Activated naive CD8-positive, alpha-beta T cell (primary cell): Measurements from ENCODE around the gene ALDH5A1.

Experiments
- H3K27ac Mint-ChIP-seq: one replicate; pipeline ENCODE4 v1.8.0; 2021; ENCODE audit warnings: mixed read lengths
- H3K27me3 Mint-ChIP-seq: one replicate; pipeline ENCODE4 v1.8.0; 2021; ENCODE audit warnings: mixed read lengths
- H3K36me3 Mint-ChIP-seq: one replicate; pipeline ENCODE4 v1.8.0; 2021; ENCODE audit warnings: mixed read lengths
- H3K4me1 Mint-ChIP-seq: one replicate; pipeline ENCODE4 v1.8.0; 2021; ENCODE audit warnings: low read depth, mixed read lengths
- H3K4me3 Mint-ChIP-seq: one replicate; pipeline ENCODE4 v1.8.0; 2021; ENCODE audit warnings: mild to moderate bottlenecking, mixed read lengths
- H3K9me3 Mint-ChIP-seq: one replicate; pipeline ENCODE4 v1.8.0; 2021; ENCODE audit warnings: low read depth, mixed read lengths

Gene ALDH5A1

GRCh38 chr6:24494821-24495795 is at the start of gene ALDH5A1:
Gene ALDH5A1, plus strand, starts transcription at chr6:24494969. Its CDS starts 28 bp downstream, at chr6:24494997.
- Mint-ChIP-seq H3K36me3 (peaks cover 2% of the 10 kb centered on the region), H3K27me3 (no peaks in the 10 kb centered on the region), H3K4me3 (peak within 1 kb of the TSS; percentile 86), H3K9me3 (no peaks in the 10 kb centered on the region), H3K27ac (peak within 1 kb of the TSS; percentile 78), H3K4me1 (peaks cover 25% of the 10 kb centered on the region)

GRCh38 chr6:24445704-24446103 is 49.1 kb upstream of the ALDH5A1 start:
- no peaks in the 10 kb centered on the region for H3K27me3 Mint-ChIP-seq
- H3K4me3 Mint-ChIP-seq: no peak overlapping the region
- no peaks in the 10 kb centered on the region for H3K4me1 Mint-ChIP-seq
- H3K9me3 Mint-ChIP-seq: no peaks in the 10 kb centered on the region
- no peak overlapping the region for H3K27ac Mint-ChIP-seq
- H3K36me3 Mint-ChIP-seq: no peaks in the 10 kb centered on the region

GRCh38 chr6:24446670-24447069 is 48.1 kb upstream of the ALDH5A1 start:
- no peaks in the 10 kb centered on the region for H3K9me3 Mint-ChIP-seq
- no peaks in the 10 kb centered on the region for H3K4me1 Mint-ChIP-seq
- no peaks in the 10 kb centered on the region for H3K36me3 Mint-ChIP-seq
- H3K4me3 Mint-ChIP-seq: no peak overlapping the region
- no peaks in the 10 kb centered on the region for H3K27me3 Mint-ChIP-seq
- no peak overlapping the region for H3K27ac Mint-ChIP-seq

GRCh38 chr6:24448396-24448795 is 46.4 kb upstream of the ALDH5A1 start:
- no peak overlapping the region for H3K4me3 Mint-ChIP-seq
- H3K9me3 Mint-ChIP-seq: no peaks in the 10 kb centered on the region
- no peaks in the 10 kb centered on the region for H3K27me3 Mint-ChIP-seq
- no peak overlapping the region for H3K27ac Mint-ChIP-seq
- H3K4me1 Mint-ChIP-seq: peaks cover 3% of the 10 kb centered on the region
- no peaks in the 10 kb centered on the region for H3K36me3 Mint-ChIP-seq

- Mint-ChIP-seq H3K27ac (no peak overlapping the region), H3K9me3 (no peaks in the 10 kb centered on the region), H3K4me1 (peaks cover 3% of the 10 kb centered on the region), H3K36me3 (no peaks in the 10 kb centered on the region), H3K27me3 (no peaks in the 10 kb centered on the region), H3K4me3 (no peak overlapping the region)
Measured at GRCh38 chr6:24448828-24449525, 45.8 kb upstream of the ALDH5A1 start.

GRCh38 chr6:24451581-24452388 is 43.0 kb upstream of the ALDH5A1 start:
- Mint-ChIP-seq H3K27ac (no peak overlapping the region), H3K9me3 (no peaks in the 10 kb centered on the region), H3K4me1 (peaks cover 3% of the 10 kb centered on the region), H3K36me3 (no peaks in the 10 kb centered on the region), H3K27me3 (no peaks in the 10 kb centered on the region), H3K4me3 (no peak overlapping the region)

- Mint-ChIP-seq H3K36me3 (peaks cover 2% of the 10 kb centered on the region), H3K9me3 (no peaks in the 10 kb centered on the region), H3K27ac (no peak overlapping the region), H3K4me3 (no peak overlapping the region), H3K4me1 (peaks cover 3% of the 10 kb centered on the region), H3K27me3 (no peaks in the 10 kb centered on the region)
Measured at GRCh38 chr6:24453921-24454320, 40.8 kb upstream of the ALDH5A1 start.

- Mint-ChIP-seq H3K4me1 (peaks cover 3% of the 10 kb centered on the region), H3K9me3 (no peaks in the 10 kb centered on the region), H3K27ac (no peak overlapping the region), H3K36me3 (peaks cover 2% of the 10 kb centered on the region), H3K27me3 (no peaks in the 10 kb centered on the region), H3K4me3 (no peak overlapping the region)
Measured at GRCh38 chr6:24454452-24454851, 40.3 kb upstream of the ALDH5A1 start.

GRCh38 chr6:24455061-24455460 is 39.7 kb upstream of the ALDH5A1 start:
- no peaks in the 10 kb centered on the region for H3K9me3 Mint-ChIP-seq
- peaks cover 2% of the 10 kb centered on the region for H3K36me3 Mint-ChIP-seq
- no peak overlapping the region for H3K4me3 Mint-ChIP-seq
- no peaks in the 10 kb centered on the region for H3K27me3 Mint-ChIP-seq
- H3K4me1 Mint-ChIP-seq: peaks cover 3% of the 10 kb centered on the region
- no peak overlapping the region for H3K27ac Mint-ChIP-seq

- Mint-ChIP-seq H3K36me3 (peaks cover 2% of the 10 kb centered on the region), H3K27ac (no peak overlapping the region), H3K4me3 (no peak overlapping the region), H3K27me3 (no peaks in the 10 kb centered on the region), H3K9me3 (no peaks in the 10 kb centered on the region), H3K4me1 (no peaks in the 10 kb centered on the region)
Measured at GRCh38 chr6:24458134-24458533, 36.6 kb upstream of the ALDH5A1 start.

GRCh38 chr6:24458941-24459340 is 35.8 kb upstream of the ALDH5A1 start:
- Mint-ChIP-seq H3K4me1 (no peaks in the 10 kb centered on the region), H3K9me3 (no peaks in the 10 kb centered on the region), H3K27me3 (no peaks in the 10 kb centered on the region), H3K36me3 (peaks cover 2% of the 10 kb centered on the region), H3K4me3 (no peak overlapping the region), H3K27ac (no peak overlapping the region)

- Mint-ChIP-seq H3K4me3 (no peak overlapping the region), H3K27ac (no peak overlapping the region), H3K27me3 (no peaks in the 10 kb centered on the region), H3K9me3 (no peaks in the 10 kb centered on the region), H3K4me1 (no peaks in the 10 kb centered on the region), H3K36me3 (peaks cover 2% of the 10 kb centered on the region)
Measured at GRCh38 chr6:24460966-24461365, 33.8 kb upstream of the ALDH5A1 start.

GRCh38 chr6:24464253-24465038 is 30.3 kb upstream of the ALDH5A1 start:
- Mint-ChIP-seq H3K36me3 (no peaks in the 10 kb centered on the region), H3K9me3 (no peaks in the 10 kb centered on the region), H3K4me1 (no peaks in the 10 kb centered on the region), H3K27ac (no peak overlapping the region), H3K4me3 (no peak overlapping the region), H3K27me3 (no peaks in the 10 kb centered on the region)

GRCh38 chr6:24469811-24470210 is 25.0 kb upstream of the ALDH5A1 start:
- H3K9me3 Mint-ChIP-seq: no peaks in the 10 kb centered on the region
- peaks cover 2% of the 10 kb centered on the region for H3K36me3 Mint-ChIP-seq
- H3K27ac Mint-ChIP-seq: no peak overlapping the region
- no peak overlapping the region for H3K4me3 Mint-ChIP-seq
- no peaks in the 10 kb centered on the region for H3K27me3 Mint-ChIP-seq
- no peaks in the 10 kb centered on the region for H3K4me1 Mint-ChIP-seq
